GM12865 (cell line): ENCODE data around the gene POLR2C.

Experiments
- DNase-seq: peaks from one replicate; pipeline ENCODE4 v3.0.0; 2010; ENCODE audit warnings: low read depth
- H3K4me3 ChIP-seq: 2 replicates; pipeline ENCODE4 v1.5.1; 2011; ENCODE audit warnings: mild to moderate bottlenecking, low read depth, low read length, control low read depth
- TF ChIP-seq, protein P1 (sequence below): IDR thresholded peaks from 2 replicates; pipeline ENCODE4 v1.5.1; 2011; ENCODE audit warnings: low read length, control low read depth, low read depth, inconsistent platforms; ENCODE audit not compliant: insufficient read depth; ENCODE audit errors: missing control alignments

Gene POLR2C

DNA sequence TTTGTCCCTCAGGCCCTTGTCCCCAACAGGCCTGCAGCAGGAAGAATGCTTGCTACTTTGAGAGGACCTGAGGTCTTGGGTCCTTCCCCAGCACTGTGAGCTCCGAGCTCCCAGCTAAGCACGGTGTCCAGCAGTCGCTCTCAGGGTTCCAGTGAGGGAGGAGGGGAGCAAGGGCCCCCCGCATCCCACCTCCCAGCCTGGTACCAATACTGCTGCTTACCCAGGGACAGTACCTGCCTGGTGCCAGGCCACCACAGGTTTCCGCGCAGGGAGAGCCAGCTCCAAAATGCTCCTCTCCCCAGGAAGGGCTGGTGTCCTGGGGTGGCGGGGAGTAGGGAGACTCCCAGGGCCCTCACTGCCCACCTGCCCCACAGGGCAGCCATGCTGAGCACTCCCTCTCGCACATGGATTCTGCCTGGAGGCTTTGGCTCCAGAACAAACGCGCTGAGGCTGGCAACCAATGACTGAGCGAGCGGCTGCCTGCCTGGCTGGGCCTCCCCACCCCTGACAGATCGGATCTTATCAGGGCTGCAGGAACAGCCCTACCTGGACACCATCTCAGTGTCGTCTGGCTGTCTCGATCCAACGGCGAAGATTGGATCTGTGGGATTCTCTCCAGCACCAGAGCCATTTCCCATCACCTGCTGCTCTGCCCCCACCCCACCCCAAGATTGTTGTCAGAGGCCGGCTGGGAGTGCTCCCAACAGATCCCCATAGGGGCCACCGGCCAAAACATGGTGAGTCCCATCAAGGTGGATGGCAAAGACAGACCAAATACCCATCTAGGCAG, 21.4 kb downstream of the POLR2C start:
- TF ChIP-seq, protein P1, sequence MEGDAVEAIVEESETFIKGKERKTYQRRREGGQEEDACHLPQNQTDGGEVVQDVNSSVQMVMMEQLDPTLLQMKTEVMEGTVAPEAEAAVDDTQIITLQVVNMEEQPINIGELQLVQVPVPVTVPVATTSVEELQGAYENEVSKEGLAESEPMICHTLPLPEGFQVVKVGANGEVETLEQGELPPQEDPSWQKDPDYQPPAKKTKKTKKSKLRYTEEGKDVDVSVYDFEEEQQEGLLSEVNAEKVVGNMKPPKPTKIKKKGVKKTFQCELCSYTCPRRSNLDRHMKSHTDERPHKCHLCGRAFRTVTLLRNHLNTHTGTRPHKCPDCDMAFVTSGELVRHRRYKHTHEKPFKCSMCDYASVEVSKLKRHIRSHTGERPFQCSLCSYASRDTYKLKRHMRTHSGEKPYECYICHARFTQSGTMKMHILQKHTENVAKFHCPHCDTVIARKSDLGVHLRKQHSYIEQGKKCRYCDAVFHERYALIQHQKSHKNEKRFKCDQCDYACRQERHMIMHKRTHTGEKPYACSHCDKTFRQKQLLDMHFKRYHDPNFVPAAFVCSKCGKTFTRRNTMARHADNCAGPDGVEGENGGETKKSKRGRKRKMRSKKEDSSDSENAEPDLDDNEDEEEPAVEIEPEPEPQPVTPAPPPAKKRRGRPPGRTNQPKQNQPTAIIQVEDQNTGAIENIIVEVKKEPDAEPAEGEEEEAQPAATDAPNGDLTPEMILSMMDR = no peak
- no peak for DNase-seq
- no peak overlapping the region for H3K4me3 ChIP-seq

DNA sequence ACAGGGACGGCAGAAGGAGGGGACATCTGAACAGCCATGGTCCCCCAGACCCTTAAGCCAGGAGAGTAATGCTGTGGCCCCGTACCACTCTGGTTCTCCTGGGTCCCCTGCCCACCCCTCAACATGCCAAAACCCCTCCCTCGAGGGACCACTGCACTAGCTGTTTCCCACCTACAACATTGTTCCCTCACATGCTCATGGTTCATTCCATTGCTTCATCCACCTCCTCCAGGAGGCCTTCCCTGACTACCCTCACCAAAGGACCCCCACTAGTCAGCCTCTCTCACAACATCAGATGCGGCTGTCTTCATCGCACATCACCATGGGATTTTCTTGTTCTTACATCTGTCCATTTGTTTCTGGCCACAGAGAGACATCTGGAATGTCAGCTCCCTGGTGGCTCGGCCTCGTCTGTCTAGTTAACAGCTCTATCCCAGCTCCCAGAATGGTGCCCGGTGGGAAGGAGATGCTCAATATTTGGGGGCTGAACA, 22.1 kb downstream of the POLR2C start:
- DNase-seq = no peak
- H3K4me3 ChIP-seq = no peak overlapping the region
- TF ChIP-seq, protein P1 = no peak

DNA sequence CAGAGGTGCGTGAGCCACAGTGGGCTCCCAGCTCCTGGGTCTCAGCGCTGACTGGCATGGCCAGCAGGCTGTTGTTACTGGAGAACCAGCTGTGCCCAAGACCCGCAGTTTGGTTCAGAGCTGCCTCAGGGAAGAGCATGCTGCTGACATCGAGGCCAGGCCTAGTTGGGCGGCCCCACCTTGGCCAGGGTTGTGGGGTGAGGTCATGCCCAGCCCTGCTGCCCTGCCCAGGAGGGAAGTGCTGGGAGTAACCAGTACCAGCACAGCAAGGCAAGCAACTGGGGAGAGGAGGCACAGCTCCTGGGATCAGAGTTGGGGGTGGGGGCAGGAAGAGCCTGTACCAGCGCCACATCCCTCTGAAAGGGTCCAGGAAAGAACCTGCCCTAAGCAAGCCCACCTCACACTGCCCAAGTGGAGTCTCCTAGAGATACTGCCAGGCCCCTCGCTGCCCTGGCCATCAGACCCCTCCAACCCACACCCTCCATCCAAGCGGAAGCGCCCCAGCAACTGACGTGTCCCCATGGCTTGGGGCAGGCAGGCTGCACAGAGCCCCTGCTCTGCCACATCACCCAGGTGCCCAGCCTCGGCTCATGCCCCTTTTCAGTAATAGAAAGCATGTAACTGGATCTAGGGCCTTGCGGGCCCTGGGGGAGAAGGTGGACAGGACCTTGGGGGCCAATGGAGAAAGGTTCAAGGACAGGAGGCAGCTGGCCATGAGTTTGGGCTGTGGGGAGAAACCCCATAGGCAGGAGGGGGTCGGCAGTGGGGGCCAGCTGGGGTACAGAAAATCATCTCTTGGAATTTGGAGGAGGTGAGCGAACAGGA, 22.8 kb downstream of the POLR2C start:
- TF ChIP-seq, protein P1 = no peak
- peak overlapping the region; percentile 62; the same call in 1 of the 2 replicates for H3K4me3 ChIP-seq
- no peak for DNase-seq

DNA sequence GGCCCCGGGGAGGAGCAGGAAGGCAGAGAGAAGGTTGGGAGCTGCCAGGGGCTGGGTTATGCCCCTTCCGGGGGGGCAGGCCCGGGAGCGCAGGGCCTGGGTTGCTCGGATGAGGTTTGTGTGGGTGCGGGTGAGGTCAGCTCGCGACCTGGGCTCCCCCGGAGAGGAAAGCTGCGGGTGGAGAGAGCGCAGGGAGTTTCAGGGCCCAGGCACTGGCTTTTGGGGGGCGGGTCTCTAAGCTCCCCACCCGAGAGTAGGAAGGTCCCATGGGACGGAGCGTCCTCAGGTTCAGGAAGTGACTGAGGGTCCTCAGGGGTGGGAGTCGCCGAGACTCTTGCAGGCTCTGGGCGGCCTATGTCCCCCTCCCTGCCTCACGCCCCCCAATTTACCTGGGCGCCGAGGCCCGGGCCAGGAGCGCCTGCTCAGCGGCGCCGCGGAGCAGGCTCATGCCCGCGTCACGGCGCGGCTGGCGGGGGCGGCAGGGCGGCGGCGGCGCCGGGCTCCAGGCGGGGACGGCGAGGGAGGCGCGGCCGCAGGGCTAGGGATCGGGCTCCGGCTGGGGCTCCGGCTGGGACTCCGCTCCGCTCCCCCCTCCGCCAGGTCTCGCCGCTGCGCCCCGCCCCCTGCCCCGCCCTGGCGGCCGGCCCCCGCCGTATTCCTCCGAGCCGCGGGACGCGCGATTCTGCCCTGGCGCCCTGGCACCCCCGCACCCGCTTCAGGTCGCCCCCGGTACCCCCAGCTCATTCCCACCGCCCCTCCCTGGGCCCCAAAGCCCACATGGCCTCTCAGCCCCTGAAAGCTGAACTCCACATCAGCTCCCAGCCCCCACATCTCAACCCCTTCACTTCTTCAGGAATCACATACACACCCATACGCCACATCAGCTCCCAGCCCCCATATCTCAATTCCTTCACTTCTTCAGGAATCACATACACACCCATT, 23.7 kb downstream of the POLR2C start, which contains the start of gene DOK4:
Gene DOK4, minus strand, starts transcription at position 578 of the 942 bp plus-strand sequence. CDS start 6,986 bp downstream, outside the sequence.
- DNase-seq = peak; percentile 74
- TF ChIP-seq, protein P1 = no peak
- peak within 1 kb of the TSS; percentile 62 for H3K4me3 ChIP-seq

DNA sequence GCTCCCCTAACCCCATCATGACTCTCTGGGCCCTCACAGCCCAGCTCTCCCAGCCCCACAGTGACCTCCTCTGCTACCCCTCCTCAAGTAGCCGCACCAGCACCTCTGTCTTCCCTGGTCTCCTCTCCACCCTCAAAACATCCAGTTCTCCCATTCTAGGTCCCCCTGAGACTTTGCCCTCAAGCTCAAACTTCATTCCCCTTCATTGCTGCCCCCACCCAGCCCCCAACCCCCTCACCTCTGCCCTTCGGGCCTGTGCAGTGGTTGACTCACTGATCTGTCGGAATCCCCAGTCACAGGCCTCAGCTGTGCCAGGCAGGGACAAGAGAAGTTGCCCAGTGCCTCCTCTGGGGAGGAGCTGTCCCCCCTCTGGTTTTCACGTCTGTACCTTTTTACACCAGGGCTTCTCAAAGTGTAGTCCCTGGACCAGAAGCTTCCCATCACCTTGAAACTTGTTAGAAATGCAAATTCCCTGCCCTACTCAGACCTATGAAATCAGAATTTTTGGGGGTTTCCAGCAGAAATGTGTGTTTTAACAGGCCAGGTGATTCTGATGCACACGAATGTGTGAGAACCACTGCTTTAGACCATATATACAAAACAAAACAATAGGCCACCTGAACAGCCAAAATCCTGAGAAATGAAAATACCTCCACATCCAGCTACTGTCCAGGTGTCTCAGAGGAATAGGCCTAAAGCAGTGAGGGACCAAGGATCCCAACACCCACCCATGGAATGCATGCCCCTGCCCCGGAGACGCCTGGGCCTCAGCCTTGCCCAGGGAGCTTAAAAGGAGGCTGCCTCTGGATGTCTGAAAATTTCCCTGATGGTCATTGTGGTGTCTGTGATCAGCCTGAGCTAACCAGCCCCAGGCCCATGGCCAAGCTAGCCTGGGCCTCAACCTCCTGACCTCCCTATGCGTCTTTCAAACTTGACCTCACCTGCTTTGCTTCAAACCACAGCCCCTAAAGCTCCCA, 24.7 kb downstream of the POLR2C start:
- peak overlapping the region; percentile 41 for H3K4me3 ChIP-seq
- TF ChIP-seq, protein P1 = no peak
- peak; percentile 56 for DNase-seq
